ENCODE results near the gene CACNA1G.

Gene CACNA1G

GRCh38 chr17:50588391-50589049, 28.0 kb downstream of the CACNA1G start:
- DNase-seq (ENCODE audit: low read depth in 2 of 2) = no peak

GRCh38 chr17:50589095-50589705, 28.7 kb downstream of the CACNA1G start:
- no peak for DNase-seq (ENCODE audit: low read depth in 2 of 2)

GRCh38 chr17:50590946-50591737, 30.6 kb downstream of the CACNA1G start:
- DNase-seq (ENCODE audit: low read depth in 2 of 2) = no peak

- DNase-seq (ENCODE audit: low read depth in 2 of 2) = no peak
These were observed 32.8 kb downstream of the CACNA1G start for GRCh38 chr17:50593321-50593720.

GRCh38 chr17:50594128-50594823, 33.8 kb downstream of the CACNA1G start:
- DNase-seq (ENCODE audit: low read depth in 2 of 2) = no peak

GRCh38 chr17:50594892-50595291, 34.4 kb downstream of the CACNA1G start:
- DNase-seq (ENCODE audit: low read depth in 2 of 2) = no peak

GRCh38 chr17:50596191-50597037, 35.9 kb downstream of the CACNA1G start:
- no peak for DNase-seq (ENCODE audit: low read depth in 2 of 2)

- DNase-seq (ENCODE audit: low read depth in 2 of 2) = no peak
These were observed 38.0 kb downstream of the CACNA1G start for GRCh38 chr17:50598487-50598886.

- DNase-seq (ENCODE audit: low read depth in 2 of 2) = no peak
These were observed 39.1 kb downstream of the CACNA1G start for GRCh38 chr17:50599606-50600005.

- no peak for DNase-seq (ENCODE audit: low read depth in 2 of 2)
These were observed 41.4 kb downstream of the CACNA1G start for GRCh38 chr17:50601823-50602375.

GRCh38 chr17:50602836-50603235, 42.3 kb downstream of the CACNA1G start:
- DNase-seq (ENCODE audit: low read depth in 2 of 2) = no peak

GRCh38 chr17:50603340-50603739, 42.8 kb downstream of the CACNA1G start:
- DNase-seq (ENCODE audit: low read depth in 2 of 2) = no peak

- no peak for DNase-seq (ENCODE audit: low read depth in 2 of 2)
These were observed 44.0 kb downstream of the CACNA1G start for GRCh38 chr17:50604513-50604912.

GRCh38 chr17:50605429-50605828, 44.9 kb downstream of the CACNA1G start:
- no peak for DNase-seq (ENCODE audit: low read depth in 2 of 2)

- no peak for DNase-seq (ENCODE audit: low read depth in 2 of 2)
These were observed 47.1 kb downstream of the CACNA1G start for GRCh38 chr17:50607522-50608175.

- DNase-seq (ENCODE audit: low read depth in 2 of 2) = no peak
These were observed 48.3 kb downstream of the CACNA1G start for GRCh38 chr17:50608700-50609379.

- DNase-seq (ENCODE audit: low read depth in 2 of 2) = no peak
These were observed 49.0 kb downstream of the CACNA1G start for GRCh38 chr17:50609380-50610074.

- DNase-seq (ENCODE audit: low read depth in 2 of 2) = no peak
These were observed 51.1 kb downstream of the CACNA1G start for GRCh38 chr17:50611634-50612033.

- no peak for DNase-seq (ENCODE audit: low read depth in 2 of 2)
These were observed 51.8 kb downstream of the CACNA1G start for GRCh38 chr17:50612281-50612680.

Data from stimulated activated CD8-positive, alpha-beta memory T cell treated with anti-CD3 and anti-CD28 coated beads, Interleukin-2, amount 100 ng/mL, for 48 hours (primary cell).